DMS114 treated with DMSO at 0.1 percent for 48 hours (cell line): ENCODE measurements around the gene ELL2.

Experiments
- DNase-seq: peaks from one replicate; lab custom pipeline; 2025; ENCODE audit not compliant: unreplicated experiment; lab: John Stamatoyannopoulos, UW

The ELL2 gene

GRCh38 chr5:95961617-95962474 lies at the start of gene ELL2:
Gene ELL2, minus strand, starts transcription at chr5:95961851. Its CDS starts 130 bp downstream, at chr5:95961721.
- DNase-seq: peak; percentile 88

DNA sequence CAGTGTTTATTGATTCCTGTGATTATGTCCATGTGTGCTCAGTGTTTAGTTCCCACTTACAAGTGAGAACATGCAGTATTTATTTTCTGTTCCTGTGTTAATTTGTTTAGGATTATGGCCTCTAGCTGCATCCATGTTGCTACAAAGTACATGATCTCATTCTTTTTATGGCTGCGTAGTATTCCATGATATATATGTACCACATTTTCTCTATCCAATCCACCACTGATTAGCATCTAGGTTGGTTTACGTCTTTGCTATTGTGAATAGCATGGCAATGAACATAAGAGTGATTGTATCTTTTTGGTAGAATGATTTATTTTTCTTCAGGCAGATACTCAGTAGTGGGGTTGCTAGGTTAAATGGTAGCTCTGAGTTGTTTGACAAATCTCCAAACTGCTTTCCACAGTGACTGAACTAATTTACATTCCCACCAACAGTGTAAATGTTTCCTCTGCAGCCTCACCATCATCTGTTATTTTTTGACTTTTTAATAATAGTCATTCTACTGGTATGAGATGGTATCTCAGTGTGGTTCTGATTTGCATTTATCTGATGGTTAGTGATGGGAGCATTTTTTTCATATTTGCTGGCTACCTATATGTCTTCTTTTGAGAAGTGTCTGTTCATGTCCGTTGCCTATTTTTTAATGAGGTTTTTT lies 47.5 kb upstream of the ELL2 start:
- DNase-seq: no peak

GRCh38 chr5:96008487-96008886 lies 46.8 kb upstream of the ELL2 start:
- DNase-seq: no peak

- no peak for DNase-seq
Observed at GRCh38 chr5:96007051-96007450, 45.4 kb upstream of the ELL2 start.

DNA sequence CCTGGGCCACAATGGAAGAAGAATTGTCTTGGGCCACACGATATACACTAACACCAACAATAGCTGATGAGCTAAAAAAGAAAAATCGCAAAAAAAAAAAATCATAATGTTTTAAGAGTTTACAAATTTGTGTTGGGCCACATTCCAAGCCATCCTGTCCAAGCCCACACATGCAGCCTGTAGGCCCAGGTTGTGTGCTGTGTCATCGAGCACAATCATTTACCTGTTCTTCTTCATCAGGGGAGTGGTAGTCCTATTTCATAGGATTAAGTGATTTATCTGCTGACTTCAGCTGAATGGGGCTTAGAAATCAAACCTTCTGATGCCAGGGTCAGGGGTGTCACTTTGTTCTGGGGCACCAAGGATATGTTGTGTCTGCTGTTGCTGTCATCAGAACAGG lies 44.6 kb upstream of the ELL2 start:
- no peak for DNase-seq

- no peak for DNase-seq
Observed at GRCh38 chr5:96004754-96005153, 43.1 kb upstream of the ELL2 start.

DNA sequence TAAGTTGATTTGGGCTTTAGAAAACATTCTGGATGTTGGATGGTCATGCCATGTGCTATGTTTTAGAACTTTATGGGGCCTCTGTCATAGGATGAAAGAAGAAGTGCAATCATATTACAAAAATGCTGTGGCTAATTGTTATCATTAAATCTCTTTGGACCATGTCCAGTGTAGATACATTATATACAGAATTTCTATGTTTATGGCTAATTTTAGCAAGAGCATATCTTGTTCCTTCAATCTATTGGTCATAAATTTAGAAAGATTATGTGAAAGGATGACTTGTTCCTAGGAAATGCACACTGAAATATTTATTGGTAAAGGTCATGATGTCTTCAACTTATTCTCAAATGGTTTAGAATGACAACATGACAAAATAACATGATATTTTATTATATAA lies 42.4 kb upstream of the ELL2 start:
- DNase-seq: no peak

- DNase-seq: no peak
Observed at GRCh38 chr5:96001262-96001661, 39.6 kb upstream of the ELL2 start.

DNA sequence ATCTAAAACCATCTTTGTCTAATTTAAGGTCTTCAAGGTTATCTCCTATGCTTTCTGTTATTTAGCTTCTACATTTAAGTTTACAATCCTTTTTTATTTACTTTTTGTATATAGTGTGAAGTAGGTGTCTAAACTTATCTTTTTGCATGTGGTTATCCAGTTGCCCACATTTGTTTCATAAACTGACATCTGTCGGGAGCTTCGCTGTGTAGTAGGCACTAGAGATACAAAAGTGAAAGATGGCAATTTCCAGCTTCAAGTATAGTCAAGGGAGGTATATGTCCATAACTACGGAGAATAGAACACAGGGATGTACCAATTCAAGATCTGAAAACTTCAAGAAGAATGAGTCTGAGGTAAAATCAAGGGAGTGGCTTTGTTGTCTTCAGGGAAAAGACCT lies 38.7 kb upstream of the ELL2 start:
- DNase-seq: no peak

DNA sequence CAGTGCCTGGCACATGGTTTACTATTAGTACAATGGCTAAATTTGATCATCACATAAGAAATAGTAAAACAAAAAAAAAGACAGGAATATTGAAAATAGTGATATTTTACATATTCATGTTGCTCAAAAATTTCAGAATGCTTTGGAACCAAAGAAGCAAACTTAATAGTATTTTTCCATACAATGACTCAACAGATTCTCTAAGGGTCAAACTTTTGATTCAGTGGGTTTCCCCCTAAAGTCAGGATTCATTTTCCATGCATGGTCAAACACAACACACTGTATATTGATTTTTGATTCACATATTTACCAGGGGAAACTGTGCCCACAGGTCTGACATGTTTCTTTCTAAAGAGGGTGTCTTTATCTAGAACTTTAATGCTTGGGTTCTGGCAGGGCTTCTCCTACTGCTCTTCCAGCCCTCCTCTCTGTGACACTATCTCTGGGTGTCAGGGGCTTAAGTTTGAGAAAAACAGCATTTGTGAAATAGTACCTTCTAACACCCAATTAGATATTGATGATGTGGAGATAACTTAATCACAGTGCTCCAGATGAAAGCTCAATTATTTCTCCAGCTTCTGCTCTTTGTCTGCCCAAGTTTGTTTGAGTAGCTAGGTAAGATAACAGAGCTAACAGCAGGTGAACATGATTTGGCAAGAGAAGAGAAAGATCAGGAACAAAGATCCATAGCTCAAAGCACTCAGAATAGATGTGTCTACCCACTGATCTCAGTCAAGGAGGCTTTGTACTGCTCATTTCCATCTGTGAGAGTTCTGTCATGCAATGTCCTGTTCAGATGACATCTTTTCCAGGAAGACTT lies 35.5 kb upstream of the ELL2 start:
- no peak for DNase-seq

DNA sequence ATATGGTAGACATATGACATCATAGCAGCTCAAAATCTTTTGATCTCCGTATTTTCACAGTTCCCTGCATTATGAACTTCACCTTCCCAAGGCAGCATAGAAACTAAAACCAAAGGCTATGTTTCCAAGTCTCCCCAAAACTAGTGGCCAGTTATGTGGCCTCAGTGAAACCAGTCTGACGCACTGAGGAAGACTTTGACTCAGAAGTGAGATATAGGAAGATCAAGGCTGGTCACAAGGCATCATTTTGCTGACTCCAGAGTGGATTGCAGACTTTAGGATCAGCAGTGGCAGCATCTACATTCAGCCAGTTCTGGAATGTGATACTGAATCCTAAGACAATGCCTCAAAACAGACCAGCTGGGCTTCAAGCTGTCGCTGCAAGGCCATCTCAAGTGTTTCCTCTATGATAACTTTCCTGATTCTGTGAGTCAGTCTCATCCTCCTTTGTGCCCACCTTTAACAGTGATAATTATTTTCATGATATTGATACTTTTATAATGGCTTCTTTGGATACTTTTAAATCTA lies 34.4 kb upstream of the ELL2 start:
- no peak for DNase-seq

DNA sequence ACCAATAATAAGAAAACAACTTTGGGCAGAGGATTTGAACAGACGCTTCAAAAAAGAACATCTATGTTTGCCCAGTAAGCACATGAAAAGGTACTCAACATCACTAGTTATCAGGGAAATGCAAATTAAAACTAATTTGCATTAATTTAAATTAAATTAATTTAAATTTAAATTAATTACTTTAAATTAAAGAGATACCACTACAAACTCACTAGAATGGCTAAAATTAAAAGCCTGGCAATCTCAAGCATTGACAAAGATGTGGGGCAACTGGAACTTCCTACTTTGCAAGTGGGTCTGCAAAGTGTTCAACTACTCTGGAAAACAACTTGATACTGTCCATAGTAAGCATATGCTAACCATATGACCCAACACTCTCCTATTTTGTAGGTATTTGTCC lies 32.1 kb upstream of the ELL2 start:
- DNase-seq: no peak

DNA sequence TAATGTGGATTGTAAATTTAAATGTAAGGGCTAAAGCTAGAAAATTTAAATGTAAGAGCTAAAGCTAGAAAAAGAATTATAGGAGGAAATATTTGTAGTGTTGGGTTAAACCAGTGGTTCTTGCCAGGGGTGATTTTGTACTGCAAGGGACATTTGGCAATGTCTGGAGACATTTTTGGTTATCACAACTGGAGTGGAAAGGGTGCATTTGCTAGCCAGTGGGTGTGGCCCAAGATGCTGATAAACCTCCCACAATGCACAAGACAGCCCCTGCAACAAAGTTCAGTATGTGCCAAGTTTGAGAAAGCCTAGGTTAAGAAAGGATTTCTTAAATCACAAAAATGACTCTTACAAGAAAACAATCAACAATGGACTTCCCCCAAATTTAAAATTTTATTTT lies 31.6 kb upstream of the ELL2 start:
- DNase-seq: no peak

DNA sequence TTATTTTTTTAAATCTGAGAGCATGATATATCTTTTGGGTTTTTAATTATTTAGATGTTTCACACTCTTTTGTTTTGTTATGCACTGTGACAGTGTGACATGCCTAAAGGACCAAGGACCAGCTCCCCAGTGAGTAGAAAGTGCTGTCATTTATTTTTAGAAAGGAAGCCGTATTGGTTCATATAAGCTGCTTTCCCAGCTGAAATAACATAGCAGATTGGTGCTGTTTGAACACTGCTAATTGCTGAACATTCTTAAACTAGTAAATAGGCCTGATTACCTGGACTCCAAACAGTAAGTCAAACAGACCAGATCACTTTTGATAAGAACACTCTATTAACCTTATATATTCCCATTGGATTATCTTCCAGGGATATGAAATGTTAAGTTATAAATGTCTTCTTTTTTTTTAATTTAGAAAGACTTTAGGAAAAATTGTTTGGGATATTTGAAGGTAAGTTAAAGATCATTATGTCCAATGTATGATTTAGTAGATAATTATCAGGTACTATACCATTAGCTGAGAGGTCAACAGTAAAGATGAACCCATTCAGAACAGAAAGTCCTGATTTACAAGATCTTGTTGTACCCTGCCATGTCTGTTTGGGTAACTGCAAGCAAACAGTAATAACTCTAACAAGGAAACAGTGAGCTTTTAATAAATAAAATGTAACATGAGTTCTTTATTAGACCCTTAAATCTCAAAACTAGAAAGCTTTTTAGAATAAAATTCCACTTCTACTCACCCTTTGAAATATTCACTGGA lies 27.8 kb upstream of the ELL2 start:
- no peak for DNase-seq

GRCh38 chr5:95988877-95989276 lies 27.2 kb upstream of the ELL2 start:
- no peak for DNase-seq

GRCh38 chr5:95988094-95988493 lies 26.4 kb upstream of the ELL2 start:
- no peak for DNase-seq

DNA sequence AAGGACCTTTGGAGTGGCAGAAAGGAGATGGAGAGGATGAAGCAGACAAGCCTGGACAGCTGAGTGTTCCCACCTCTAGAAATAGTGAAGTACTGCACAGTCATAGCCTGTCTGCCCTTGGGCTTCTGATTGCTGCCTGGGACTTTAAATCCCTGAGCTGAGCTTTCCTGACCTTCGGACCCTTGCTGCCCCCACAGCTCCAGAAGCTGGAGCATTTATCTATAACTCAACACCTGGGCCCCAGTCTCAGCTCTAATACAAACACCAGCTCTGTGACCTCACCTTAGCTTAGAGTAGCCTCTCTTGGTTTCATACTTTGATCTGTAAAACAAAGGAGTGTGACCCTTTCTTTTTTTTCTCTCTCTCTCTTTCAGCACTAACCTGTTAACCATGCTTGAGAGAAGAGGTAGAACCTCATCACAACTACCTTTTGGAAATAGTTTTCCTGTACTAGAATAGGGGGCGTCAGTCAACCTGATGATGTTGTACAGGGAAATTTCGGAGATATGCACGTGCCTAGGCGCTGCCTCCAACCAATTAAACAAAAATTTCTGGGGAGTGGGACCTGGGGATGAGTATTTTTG lies 25.4 kb upstream of the ELL2 start:
- no peak for DNase-seq

- no peak for DNase-seq
Observed at GRCh38 chr5:95986001-95986400, 24.4 kb upstream of the ELL2 start.

DNA sequence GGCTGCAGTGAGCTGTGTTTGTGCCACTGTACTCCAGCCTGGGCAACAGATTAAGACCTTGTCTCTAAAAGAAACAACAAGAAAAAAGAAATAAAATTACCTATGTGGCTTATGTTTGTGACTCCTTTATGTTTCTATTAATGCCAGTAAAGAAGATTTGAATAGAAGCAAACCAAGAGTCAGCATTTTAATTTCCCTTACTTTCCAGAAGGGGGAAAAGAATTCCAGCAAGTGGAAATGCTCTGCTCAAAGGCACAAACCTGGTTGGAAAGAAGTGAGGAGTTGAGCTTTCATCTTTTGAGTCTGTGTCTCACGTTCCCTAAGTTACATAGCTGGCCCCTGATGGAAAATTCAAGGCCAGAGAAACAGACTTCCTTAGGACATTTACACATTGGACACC lies 23.6 kb upstream of the ELL2 start:
- DNase-seq: no peak

GRCh38 chr5:95984287-95984938 lies 22.8 kb upstream of the ELL2 start:
- no peak for DNase-seq
